Rectal smooth muscle tissue (tissue), 1 donor: ENCODE results near the gene CSK.

Experiments used
- H3K27ac ChIP-seq: one replicate; pipeline ENCODE4 v1.7.0; 2013; ENCODE audit warnings: low read depth, low read length, inconsistent platforms
- H3K27me3 ChIP-seq: one replicate; pipeline ENCODE4 v1.7.0; 2013; ENCODE audit warnings: low read length; ENCODE audit not compliant: control insufficient read depth, insufficient read depth
- H3K36me3 ChIP-seq: one replicate; pipeline ENCODE4 v1.7.0; 2013; ENCODE audit warnings: low read length; ENCODE audit not compliant: control insufficient read depth, insufficient read depth
- H3K4me1 ChIP-seq: one replicate; pipeline ENCODE4 v1.7.0; 2013; ENCODE audit warnings: low read length; ENCODE audit not compliant: control insufficient read depth, insufficient read depth
- H3K4me3 ChIP-seq: one replicate; pipeline ENCODE4 v1.7.0; 2013; ENCODE audit warnings: low read length
- H3K9ac ChIP-seq: one replicate; pipeline ENCODE4 v1.7.0; 2013; ENCODE audit warnings: low read length

CSK gene

DNA sequence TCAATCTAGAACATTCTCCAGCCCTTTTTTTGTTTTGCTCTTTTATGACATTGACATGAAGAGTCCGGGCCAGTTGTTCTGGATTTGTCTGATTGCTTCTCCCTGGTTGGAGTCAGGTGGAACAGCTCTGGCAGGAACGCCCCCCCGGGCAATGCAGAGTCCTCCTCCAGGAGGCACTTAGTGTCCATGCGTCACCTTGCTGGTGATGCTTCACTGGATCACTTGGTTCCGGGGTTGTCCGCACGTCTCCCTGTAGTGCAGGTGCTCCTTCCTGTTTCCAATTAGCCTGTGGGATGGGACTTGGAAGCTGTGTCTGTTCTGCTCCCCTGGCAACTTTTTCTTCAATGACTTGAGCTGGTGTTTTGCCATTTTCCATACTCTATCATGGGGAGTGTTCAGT is 9.8 kb downstream of the CSK start:
- Histone ChIP-seq H3K4me3 (no peak overlapping the region), H3K36me3 (no peaks in the 10 kb centered on the region), H3K27ac (no peak overlapping the region), H3K4me1 (peaks cover 16% of the 10 kb centered on the region), H3K9ac (no peak overlapping the region), H3K27me3 (no peaks in the 10 kb centered on the region)

DNA sequence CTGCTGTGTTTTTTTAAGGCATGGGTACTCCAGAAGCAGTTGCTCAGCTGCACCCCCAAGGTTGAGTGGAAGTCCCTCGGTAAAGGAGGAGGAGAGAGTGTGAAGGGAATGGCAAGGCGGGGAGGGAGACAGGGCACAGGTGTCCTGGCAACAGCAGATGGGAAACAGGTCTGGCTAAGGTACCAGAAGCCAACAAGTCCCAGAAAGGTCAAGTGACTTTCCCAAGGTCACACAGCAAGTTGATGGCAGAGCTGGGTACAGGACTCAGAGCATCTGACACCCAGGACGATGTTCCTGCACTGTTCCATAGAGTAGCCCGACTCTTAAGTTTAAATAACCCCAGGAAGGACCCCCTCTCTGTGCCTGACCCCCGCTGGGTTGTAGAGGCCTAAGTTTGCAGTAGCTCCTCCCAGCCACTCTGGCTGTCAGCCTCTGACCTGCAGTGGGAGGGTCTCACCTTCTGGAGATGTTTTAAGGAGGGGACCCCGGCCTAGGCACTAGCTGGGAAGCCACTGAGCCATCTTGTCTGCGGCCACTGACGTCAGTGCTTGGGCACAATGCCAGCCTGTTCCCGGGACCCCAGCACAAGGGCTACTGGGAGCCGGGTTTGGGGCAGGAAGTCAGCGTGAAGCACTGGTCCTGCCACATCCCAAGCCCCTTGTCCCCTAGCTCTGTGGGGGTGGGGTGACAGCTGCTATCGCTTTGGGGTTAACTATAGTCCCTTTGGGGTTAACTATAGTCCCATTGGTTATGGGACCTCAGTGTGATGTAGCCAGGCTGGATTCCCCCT is 10.5 kb downstream of the CSK start:
- H3K9ac ChIP-seq: no peak overlapping the region
- H3K4me1 ChIP-seq: peaks cover 16% of the 10 kb centered on the region
- no peaks in the 10 kb centered on the region for H3K36me3 ChIP-seq
- H3K4me3 ChIP-seq: no peak overlapping the region
- H3K27ac ChIP-seq: no peak overlapping the region
- H3K27me3 ChIP-seq: no peaks in the 10 kb centered on the region

DNA sequence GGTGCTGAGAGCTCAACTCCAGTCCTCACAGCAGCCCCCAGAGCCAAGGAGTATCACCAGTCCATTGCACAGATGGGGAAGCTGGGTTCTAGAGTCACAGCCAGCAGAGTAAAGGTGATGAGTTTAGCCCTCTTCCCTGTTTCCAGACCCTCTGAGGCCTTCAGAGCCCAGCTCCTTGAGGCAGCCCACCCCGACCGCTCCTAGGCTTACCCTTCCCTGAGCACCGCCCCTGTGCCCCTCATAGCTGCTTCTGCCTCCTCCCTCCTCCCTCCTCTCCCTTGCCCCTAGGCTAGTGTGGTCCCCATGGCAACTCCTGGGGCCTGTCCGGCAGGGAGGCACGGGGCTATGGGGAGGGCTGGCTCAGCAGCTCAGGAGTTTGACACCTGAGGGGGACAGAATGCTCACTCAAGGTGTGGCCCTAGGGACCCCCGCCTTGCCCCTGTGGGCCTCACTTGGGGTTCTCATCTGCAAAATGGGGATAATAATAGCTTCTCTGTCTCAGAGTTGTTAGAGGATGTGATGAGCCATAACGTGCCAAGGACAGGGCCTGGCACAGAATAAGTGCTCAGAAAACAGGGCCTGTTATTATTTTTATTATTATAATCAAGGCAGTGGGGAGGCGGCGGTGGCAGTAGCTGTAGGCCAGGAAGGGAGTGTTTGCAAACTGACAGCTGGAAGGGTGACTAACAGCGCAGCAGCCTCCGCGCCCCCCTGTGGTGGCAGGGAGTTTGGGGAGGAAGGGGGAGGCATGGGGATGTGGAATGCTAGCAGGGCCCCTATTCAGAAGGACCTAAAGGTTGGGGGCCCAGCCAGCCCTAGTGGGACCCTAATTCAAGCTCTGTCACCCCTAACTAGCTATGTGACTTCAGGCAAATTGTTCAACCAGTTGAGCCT is 11.5 kb downstream of the CSK start:
- no peaks in the 10 kb centered on the region for H3K36me3 ChIP-seq
- H3K4me3 ChIP-seq: peak overlapping the region; percentile 23
- peaks cover 16% of the 10 kb centered on the region for H3K4me1 ChIP-seq
- no peaks in the 10 kb centered on the region for H3K27me3 ChIP-seq
- H3K27ac ChIP-seq: no peak overlapping the region
- no peak overlapping the region for H3K9ac ChIP-seq

DNA sequence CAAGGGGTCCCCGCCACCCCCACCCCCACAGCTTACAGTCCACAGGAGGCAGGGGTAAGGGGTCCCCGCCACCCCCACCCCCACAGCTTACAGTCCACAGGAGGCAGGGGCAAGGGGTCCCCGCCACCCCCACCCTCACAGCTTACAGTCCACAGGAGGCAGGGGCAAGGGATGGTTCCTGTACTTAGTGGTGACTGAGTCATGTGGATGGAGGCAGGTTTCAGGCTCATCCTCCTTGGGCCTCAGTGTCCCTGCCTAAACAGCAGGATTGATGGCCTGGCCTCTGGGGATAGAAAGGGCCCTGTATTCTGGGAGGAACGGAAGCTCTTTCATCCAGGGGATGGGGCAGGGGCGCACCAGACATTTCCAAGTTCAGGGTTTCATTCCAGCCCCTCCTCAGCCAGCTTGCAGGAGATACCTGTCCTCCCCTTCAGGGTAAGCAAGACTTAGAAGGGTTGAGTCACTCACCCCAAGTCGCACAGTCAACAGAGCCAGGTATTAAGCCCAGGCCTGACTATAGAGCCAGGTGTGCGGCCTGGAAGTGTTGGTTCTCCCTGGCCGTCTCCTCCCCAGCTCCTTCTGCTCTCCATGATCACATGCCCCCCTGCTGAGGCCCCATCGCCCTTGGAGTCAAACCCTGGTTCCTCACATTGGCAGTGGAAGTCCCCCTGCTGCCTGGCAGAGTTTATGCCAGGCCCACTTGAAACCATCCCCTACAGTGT is 12.5 kb downstream of the CSK start:
- Histone ChIP-seq H3K27ac (no peak overlapping the region), H3K4me3 (no peak overlapping the region)

DNA sequence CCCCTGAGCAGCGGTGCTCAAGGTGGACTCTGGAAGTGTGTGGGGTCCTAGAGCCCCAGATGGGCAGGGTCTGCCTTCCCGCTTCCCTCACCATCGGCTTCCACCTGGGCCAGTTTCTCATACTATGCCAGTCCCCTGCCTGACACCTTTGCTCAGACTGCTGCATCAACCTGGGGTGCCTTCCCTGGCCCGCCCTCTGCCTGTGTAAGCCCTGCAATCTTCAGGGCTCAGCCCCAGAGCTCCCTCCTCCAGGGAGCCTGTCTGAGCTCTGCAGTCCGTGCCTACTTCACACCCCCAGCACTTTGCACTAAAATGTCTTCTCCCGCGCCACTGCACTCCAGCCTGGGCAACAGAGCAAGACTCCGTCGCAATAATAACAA is 13.1 kb downstream of the CSK start:
- peaks cover 7% of the 10 kb centered on the region for H3K4me1 ChIP-seq
- H3K36me3 ChIP-seq: peaks cover 7% of the 10 kb centered on the region
- no peak overlapping the region for H3K27ac ChIP-seq
- no peak overlapping the region for H3K4me3 ChIP-seq
- H3K9ac ChIP-seq: no peak overlapping the region
- no peaks in the 10 kb centered on the region for H3K27me3 ChIP-seq

More for the DNA sequence above, 12.5 kb downstream of the CSK start:
- Histone ChIP-seq H3K4me1 (peaks cover 12% of the 10 kb centered on the region), H3K27me3 (no peaks in the 10 kb centered on the region), H3K9ac (no peak overlapping the region), H3K36me3 (peaks cover 5% of the 10 kb centered on the region)

DNA sequence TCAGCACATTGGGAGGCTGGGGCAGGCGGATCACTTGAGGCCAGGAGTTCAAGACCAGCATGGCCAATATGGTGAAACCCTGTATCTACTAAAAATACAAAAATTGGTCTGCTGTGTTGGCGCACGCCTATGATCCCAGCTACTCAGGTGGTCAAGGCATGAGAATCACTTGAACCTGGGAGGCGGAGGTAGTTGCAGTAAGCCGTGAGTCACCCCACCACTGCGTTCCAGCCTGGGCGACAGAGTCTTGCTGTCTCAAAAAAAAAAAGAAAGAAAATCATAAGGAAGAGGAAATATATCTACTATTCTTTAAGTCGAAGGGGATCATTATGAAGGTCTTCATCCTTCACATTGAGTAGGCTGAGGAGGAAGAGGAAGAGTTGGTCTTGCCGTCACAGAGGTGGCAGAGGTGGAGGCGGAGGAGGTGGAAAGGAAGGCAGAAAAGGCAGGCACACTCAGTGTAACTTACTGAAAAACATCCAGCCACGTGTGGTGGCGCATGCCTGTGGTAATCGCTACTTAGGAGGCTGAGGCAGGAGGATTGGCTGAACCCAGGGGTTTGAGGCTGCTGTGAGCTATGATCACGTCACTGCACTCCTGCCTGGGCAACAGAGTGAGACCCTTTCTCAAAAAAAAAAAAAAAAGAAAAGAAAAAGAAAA is 14.2 kb downstream of the CSK start:
- no peak overlapping the region for H3K4me3 ChIP-seq
- peaks cover 11% of the 10 kb centered on the region for H3K36me3 ChIP-seq
- H3K27ac ChIP-seq: no peak overlapping the region
- H3K27me3 ChIP-seq: no peaks in the 10 kb centered on the region
- H3K4me1 ChIP-seq: no peaks in the 10 kb centered on the region
- no peak overlapping the region for H3K9ac ChIP-seq

DNA sequence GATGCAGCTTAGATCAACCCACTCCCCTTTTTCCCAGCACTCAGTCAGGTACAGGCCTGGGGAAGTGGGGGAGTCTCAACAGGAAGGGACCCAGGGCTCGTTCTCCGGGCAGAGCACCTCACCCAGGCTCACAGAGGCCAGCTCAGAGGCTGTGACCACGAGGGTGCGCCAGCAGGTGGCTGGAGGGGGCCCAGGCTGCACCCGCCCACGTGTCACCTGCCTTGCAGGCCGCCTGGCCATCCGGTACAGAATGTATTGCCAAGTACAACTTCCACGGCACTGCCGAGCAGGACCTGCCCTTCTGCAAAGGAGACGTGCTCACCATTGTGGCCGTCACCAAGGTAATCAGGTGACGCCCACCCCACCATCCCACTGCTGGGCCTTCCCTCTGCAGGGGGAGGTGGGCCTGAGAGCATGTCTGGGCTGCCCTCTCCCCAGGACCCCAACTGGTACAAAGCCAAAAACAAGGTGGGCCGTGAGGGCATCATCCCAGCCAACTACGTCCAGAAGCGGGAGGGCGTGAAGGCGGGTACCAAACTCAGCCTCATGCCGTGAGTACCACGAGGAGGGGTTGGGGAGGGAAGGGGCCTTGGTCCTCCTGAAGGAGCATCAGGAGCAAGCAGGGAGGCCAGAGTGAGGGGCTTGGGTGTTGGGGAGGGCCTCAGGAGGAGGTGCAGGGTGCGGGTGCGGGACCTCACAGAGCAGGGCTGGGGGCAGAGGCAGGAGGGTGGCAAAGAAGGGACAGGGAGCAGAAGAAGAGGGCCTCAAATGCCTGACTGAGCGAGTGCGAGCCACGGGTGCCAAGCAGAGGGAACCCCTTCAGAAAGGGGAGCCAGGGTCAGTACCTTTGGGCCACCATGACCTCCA is 16.7 kb downstream of the CSK start:
- Histone ChIP-seq H3K4me1 (no peaks in the 10 kb centered on the region), H3K36me3 (peaks cover 25% of the 10 kb centered on the region), H3K27me3 (no peaks in the 10 kb centered on the region), H3K9ac (no peak overlapping the region), H3K27ac (no peak overlapping the region), H3K4me3 (no peak overlapping the region)

DNA sequence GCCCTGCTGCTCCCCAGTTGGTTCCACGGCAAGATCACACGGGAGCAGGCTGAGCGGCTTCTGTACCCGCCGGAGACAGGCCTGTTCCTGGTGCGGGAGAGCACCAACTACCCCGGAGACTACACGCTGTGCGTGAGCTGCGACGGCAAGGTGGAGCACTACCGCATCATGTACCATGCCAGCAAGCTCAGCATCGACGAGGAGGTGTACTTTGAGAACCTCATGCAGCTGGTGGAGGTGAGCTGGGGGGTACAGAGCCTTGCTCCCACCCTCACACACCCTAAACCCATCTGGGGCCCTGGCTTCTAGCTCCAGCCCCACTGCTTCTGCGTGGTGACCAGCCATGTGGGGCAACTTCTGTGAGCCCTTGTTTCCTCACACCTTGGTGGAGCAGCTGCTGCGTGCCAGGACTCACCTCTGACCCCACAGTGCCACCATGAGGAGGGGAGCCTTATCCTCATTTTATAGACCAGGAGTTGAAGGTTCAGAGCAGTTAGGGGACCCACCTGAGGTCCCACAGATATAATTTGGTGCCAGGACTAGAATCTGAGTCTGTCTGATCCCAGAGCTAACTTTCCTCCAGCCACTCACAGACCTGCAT is 17.5 kb downstream of the CSK start:
- Histone ChIP-seq H3K36me3 (peaks cover 26% of the 10 kb centered on the region), H3K4me3 (no peak overlapping the region), H3K9ac (no peak overlapping the region), H3K4me1 (no peaks in the 10 kb centered on the region), H3K27me3 (no peaks in the 10 kb centered on the region), H3K27ac (no peak overlapping the region)

DNA sequence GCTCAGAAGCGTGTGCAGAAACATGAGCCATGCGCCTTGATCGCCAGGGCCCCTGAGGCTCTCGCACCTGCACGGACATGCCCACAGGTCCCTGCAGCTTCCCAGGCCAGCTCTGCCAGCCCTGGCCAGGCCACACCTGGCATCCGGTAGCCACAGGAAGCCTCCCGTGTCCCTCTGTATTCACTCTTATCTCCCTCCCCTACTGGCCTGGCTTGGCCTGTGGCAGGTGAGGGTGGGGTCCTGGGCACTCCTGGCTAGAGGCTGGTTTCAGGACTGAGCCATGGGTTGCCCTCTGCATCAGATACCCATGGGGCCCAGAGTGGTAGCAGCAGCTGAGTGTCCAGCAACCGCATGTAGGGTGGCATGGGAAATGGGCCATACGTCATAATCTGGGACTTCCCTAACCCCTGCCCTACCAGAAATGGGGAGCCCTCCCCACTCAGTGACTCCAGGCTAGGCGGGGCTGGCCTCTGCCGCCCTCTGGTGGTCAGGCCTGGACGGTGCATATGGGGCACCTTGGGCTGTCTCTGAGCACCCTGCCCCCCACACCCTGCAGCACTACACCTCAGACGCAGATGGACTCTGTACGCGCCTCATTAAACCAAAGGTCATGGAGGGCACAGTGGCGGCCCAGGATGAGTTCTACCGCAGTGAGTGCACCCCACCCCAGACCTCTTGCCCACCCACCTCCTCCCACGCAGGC is 18.1 kb downstream of the CSK start:
- H3K9ac ChIP-seq: no peak overlapping the region

DNA sequence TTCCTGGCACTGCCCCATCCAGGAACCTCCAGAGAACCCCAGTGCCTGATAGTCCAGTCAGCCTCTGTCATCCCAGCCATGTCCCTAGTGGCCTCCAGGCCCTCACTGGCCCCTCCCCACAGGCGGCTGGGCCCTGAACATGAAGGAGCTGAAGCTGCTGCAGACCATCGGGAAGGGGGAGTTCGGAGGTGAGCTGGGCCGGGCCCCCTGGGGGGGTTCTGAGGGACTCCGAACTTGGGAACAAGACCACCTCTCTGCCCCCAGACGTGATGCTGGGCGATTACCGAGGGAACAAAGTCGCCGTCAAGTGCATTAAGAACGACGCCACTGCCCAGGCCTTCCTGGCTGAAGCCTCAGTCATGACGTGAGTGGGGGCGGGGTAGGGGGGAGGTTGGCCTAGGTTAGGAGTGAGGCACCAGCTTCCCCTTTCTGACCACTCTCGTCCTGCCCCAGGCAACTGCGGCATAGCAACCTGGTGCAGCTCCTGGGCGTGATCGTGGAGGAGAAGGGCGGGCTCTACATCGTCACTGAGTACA is 18.7 kb downstream of the CSK start:
- H3K27ac ChIP-seq: no peak overlapping the region
- no peaks in the 10 kb centered on the region for H3K27me3 ChIP-seq
- no peaks in the 10 kb centered on the region for H3K4me1 ChIP-seq
- peaks cover 26% of the 10 kb centered on the region for H3K36me3 ChIP-seq
- no peak overlapping the region for H3K4me3 ChIP-seq
- H3K9ac ChIP-seq: no peak overlapping the region

More for the DNA sequence above, 18.1 kb downstream of the CSK start:
- no peaks in the 10 kb centered on the region for H3K27me3 ChIP-seq
- H3K36me3 ChIP-seq: peaks cover 26% of the 10 kb centered on the region
- no peaks in the 10 kb centered on the region for H3K4me1 ChIP-seq
- H3K4me3 ChIP-seq: no peak overlapping the region
- H3K27ac ChIP-seq: no peak overlapping the region
